Measurements from ENCODE around the gene ERCC2.

GRCh38 chr19:45409557-45409920, 39.2 kb upstream of the ERCC2 start:
- TF ChIP-seq RAD21 (IDR thresholded peaks at IDR 0.05 in 1 of 2, conservative IDR thresholded peaks at IDR 0.05 in 1 of 2; ENCODE audit: low read depth in 2 of 2, low read length in 2 of 2) (no peak), TEAD4 (IDR thresholded peaks at IDR 0.05; ENCODE audit: low read depth, low read length) (no peak), POLR2AphosphoS5 (IDR thresholded peaks at IDR 0.05; ENCODE audit: low read depth, low read length) (no peak), CREB1 (IDR thresholded peaks at IDR 0.05) (no peak), GABPA (IDR thresholded peaks at IDR 0.05; ENCODE audit: borderline replicate concordance, insufficient read depth, low read length) (no peak), CTCF (IDR thresholded peaks at IDR 0.05; ENCODE audit: control extremely low read depth in 1 of 3, insufficient read depth in 1 of 3, low read depth in 1 of 3, low read length in 3 of 3) (no peak), TAF1 (IDR thresholded peaks at IDR 0.05; ENCODE audit: low read depth, low read length) (no peak), CHD2 (IDR thresholded peaks at IDR 0.05; ENCODE audit: low read length) (no peak), EP300 (IDR thresholded peaks at IDR 0.05; ENCODE audit: borderline replicate concordance in 1 of 2, low read depth in 2 of 2, low read length in 2 of 2) (no peak), GTF2F1 (IDR thresholded peaks at IDR 0.05; ENCODE audit: borderline replicate concordance, low read depth, low read length) (no peak)
